NCI-H226 (cell line): Measurements from ENCODE around the gene NYNRIN.
"Not testable (repeated sequence)": the region's sequence is repeated elsewhere in the genome, so short reads cannot be mapped to it uniquely, and the experiment has no call there.

Experiments
- DNase-seq: peaks from one replicate; pipeline ENCODE4 v3.0.0-alpha.2; 2015

NYNRIN gene

DNA sequence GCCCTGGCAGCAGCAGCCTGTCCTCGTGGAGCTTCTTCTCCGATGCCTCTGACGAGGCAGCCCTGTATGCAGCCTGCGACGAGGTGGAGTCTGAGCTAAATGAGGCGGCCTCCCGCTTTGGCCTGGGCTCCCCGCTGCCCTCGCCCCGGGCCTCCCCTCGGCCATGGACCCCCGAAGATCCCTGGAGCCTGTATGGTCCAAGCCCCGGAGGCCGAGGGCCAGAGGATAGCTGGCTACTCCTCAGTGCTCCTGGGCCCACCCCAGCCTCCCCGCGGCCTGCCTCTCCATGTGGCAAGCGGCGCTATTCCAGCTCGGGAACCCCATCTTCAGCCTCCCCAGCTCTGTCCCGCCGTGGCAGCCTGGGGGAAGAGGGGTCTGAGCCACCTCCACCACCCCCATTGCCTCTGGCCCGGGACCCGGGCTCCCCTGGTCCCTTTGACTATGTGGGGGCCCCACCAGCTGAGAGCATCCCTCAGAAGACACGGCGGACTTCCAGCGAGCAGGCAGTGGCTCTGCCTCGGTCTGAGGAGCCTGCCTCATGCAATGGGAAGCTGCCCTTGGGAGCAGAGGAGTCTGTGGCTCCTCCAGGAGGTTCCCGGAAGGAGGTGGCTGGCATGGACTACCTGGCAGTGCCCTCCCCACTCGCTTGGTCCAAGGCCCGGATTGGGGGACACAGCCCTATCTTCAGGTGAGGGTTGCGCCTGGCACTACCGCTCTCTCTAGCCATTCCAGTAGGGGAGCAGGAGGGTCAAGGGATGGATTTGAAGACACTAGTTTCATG lies 28.7 kb upstream of the NYNRIN start:
- DNase-seq = no peak

DNA sequence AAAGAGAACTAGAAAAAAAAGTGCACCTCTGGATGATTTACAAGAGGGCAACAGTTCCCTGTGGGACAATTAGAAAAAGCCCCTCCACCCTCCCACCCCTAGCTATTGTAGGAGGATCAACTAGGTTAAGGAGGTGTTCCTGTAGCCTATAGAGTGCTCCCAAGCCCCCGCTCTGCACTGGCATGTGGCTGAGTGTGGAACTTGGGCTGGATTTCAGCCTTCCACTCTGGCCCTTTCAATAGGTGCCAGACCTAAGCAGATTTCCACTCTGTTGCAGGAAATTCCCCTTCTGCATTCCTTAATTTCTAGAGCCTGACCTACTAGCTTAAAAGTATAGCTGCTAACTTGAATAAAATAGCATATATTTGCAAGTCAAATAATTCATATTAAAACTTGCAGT lies 28.1 kb upstream of the NYNRIN start:
- DNase-seq = no peak

DNA sequence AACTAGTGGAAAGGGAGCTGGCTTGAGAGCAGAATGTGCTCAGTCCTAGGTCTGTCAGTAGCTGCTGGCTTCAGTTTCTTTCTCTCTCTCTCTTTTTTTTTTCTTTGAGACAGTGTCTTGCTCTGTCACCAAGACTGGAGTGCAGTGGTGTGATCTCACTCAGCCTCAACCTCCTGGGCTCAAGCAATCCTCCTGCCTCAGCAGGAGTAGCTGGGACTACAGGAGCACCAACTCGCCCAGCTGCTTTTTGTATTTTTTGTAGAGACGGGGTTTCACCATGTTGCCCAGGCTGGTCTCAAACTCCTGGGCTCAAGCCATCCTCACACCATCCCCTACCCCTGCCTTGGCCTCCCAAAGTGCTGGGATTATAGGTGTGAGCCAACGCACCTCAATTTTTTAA lies 27.2 kb upstream of the NYNRIN start:
- DNase-seq = not testable (repeated sequence)

DNA sequence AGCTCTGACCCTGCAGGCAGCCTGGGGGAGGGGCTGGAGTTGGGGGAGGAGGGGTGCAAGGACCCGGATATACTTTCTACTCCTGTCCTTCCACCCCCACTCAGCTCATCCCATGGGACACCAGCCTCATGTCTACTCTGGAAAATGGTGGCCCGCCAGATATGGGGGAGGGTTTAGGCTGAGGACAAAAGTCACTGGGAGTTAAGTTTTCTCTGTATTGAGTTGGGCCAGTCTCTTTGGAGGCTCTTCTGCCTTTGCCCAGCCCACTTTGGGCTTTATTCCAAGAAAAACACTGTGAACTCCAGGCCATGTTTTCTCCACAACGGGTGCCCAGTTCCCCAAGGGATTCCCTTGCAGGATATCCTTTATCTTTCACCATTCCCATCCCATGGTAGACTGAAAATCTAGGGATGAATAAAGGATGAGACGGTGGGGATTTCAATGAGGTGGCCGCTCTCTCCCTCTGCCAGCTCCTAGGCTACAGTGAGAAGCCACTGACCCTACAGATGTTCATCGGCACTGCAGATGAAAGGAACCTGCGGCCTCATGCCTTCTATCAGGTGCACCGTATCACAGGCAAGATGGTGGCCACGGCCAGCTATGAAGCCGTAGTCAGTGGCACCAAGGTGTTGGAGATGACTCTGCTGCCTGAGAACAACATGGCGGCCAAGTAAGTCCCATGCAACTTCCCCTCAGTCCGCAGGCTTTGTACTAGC lies 25.9 kb upstream of the NYNRIN start:
- DNase-seq = no peak

DNA sequence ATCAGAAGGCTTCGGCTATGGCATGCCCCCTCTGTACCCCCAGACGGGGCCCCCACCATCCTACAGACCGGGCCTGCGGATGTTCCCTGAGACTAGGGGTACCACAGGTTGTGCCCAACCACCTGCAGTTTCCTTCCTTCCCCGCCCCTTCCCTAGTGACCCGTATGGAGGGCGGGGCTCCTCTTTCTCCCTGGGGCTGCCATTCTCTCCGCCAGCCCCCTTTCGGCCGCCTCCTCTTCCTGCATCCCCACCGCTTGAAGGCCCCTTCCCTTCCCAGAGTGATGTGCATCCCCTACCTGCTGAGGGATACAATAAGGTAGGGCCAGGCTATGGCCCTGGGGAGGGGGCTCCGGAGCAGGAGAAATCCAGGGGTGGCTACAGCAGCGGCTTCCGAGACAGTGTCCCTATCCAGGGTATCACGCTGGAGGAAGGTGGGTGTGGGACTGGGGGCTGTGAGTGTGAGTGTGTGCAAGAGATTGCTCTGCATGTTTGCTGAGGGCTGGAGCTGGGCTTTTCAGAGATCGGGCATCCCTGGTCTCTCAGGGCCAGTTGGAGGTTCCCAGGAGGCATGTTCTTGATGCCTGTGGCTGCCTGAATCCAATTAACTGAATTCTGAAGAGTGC lies 22.2 kb upstream of the NYNRIN start:
- DNase-seq = no peak

DNA sequence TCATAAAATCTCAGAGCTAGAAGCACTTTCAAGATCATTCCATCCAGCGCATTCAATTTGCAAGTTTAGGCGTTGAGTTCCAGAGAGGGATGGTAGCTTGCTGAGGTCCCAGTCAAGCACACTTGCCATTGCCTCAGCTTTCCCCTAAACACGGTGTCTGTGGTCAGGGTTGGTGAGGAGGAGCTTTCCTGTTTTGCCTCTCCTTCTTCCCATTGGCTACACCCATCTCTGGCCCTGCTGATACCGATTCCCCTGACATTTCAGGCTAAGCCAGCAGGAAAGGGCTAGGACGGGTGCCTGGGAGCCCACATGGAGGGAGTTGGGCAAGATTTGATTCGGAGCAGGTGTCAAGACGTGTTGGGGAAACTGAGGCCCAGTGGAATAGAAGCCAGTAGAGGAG lies 21.7 kb upstream of the NYNRIN start:
- DNase-seq = no peak

DNA sequence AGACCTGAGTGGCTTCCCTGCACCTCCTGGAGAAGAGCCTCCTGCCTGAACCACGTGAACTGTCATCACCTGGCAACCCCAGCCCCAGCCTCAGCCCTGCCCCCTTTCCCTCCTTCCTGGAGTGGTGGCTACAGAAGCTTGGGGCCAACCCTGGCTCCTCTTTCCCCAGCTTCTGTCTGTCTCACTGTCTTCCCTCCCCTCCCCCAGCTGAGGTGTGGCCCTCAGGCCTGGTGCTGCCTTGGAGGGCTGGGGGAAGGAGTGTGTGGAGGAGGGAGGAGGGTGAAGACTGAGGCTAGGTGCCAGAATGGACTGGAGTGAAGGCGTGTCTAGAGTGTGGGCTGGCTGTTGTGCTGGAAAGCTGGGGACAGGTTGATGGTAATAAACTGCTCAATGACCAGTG lies 21.1 kb upstream of the NYNRIN start:
- DNase-seq = peak; percentile 11

DNA sequence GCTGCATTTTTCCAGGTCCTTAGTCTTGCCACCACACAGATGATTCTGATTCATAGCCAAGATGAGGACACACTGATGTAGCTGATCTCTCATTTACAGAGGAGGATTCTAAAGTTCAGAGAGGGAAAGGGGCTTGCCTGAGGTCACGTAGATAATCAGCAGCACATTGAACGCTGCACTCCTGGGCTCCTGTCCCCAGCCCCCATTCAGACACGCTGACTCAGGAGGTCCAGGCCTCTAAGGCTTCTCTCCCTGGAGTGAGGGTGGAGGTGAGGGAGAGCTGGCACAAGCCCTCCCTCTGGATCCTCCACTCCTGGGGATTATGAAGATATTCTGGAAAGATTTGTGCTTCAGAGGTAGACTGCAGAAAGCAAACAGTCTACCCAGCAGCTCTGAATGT lies 20.5 kb upstream of the NYNRIN start:
- no peak for DNase-seq

DNA sequence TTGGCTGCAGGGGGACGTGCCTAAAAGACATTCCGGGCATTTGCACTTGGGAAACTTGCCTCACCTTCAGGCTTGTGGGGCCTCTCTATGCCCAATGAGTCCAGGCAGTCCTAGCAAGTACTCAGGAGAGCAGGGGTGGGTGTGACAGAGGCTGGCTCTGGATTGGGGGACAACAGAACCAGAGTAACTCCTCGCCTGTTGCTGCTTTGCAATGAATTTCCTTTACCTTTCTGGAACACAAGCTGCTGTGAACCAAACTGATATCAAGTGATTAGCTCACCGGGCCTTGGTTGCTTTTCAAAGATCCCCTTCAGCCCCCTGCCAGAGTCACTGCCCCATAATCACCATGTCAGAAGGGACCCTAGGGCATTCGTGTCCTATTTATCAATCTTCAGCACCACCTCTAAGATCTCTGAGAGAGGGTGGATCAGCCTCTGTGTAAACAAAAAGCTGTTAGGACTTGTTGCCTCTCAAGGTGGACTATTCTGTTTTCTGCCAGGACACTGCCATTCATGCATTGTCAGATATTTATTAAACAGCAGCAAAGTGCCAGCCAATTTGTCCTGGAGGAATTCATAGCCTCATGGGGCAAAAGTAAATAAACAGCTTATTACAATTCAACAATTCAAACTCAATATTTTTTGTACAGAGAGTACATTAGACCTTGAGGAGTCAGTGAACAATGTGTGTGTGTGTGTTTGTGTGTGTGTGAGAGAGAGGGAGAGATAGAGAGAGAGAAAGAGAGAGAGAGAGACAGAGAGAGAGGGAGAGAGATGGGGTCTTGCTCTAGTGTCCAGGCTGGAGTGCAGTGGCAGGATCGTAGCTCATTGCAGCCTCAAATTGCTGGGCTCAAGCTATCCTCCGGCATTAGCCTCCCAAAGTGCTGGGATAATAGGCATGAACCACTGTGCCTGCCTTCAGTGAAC lies 19.6 kb upstream of the NYNRIN start:
- DNase-seq = no peak

DNA sequence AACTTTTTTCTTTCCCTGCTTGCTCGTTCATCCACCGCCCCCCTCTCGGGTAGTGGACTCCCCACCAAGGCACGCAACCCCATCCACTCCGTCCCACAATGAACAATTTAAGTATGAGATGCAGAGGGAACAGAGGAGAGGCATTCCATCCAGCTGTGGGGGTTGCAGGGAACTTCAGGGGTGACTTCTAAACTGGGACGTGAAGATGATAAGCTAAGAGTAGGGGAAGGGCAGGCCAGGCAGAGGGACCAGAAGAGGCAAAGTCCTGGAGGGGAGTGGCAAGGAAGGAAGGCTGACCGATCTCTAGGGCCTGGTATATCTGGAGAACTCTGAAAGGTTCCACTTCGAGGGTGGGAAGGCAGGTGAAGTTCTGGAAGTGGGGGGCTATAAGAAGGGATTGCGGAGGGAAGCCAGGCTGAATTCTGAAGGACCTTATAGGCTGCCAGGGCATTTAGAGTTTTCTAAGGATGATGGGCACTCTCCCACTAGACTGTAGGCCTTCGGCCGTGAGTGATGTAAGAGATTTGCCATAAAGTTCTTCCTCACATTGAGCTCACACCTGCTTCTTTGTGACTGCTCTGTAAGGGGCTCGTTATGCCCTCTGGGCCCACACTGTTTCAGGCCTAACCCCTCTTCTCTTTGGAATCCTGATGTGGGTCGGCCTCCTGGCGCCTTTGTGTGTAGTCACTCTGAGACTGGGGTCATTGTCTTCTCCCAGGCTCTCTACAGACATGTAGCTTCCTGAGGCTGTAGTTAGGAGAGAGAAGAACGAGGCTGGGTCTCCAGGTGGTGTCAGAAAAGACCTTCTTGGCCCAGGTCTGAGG lies 18.7 kb upstream of the NYNRIN start:
- DNase-seq = no peak

DNA sequence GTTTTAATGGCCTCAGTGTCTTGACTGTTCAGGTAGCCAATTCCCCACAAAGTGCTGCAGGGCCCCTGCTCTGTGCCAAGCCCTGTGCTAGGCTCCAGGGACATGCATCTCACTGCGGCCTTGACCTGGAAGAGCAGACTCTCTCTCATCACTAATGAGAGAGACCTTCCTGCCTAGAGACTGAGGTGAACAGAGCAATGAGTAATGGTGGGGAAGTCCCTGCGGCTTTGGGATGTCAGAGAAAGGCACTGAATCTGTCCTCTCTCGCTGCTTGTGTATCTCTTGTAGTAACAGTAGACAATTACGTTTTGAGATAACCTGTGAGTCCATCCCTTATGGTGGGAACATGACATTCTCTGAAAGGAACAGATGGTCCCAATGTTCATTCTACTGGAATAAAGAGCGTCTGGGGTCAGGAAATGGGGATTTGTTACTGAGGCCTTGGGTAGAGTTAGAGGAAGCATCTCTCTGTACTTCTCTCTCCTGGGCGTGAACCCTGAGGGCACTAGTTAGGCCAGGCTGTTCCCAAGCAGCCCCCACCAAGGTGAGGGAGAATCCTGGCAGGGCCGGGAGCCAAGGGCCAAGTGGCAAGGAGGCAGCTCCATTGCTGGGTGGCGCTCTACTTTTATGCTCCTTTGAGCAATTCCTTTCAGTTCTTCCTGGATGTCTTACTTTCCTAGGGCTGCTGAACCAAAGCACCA lies 17.3 kb upstream of the NYNRIN start:
- DNase-seq = no peak

DNA sequence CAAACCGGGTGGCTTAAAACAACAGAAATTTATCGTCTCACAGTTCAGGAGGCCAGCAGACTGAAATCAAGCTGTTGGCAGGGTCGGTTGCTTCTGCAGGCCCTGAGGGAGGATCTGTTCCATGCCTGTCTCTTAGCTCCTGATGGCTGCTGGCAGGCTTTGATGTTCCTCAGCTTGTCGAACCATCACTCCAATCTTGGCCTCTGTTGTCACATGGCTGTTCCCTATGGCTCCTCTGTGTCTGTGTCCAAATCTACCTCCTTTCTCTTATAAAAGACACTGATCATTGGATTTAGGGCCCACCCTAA lies 16.8 kb upstream of the NYNRIN start:
- DNase-seq = no peak

DNA sequence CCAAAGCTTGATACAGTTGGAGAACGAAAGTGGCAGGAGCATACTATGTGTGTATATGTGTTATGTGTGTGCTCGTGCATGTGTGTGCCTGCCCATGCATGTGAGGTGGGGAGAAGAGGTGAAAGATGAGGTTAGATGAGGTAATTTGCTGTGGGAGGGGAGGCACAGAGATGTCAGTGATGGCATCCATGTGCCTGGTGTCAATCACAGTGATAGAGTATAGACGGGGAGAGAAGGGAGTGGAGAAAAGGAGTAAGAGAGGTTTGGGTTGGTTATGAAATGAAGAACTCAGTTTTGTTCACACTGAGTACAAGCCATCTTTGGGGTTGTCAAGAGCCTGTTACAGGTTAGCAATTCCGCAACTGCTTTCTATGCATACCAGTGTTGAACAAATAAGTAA lies 14.6 kb upstream of the NYNRIN start:
- no peak for DNase-seq

DNA sequence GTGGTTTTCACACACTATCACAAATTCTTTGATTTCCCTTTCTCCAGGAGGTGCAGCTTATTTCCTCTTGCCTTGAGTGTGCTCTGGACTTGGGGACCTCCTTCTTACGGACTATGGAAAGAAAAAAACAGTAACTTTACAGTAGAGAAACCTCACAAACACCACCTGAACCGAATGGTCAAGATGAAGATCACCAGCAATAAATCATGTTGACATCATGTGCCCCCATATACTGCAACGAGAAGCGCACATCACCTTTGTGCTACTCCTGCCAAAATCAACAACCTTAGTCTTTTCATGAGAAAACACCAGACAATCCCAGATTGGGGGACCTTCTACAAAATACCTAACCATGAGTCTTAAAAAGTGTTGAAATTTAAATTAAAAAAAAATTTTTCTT lies 13.3 kb upstream of the NYNRIN start:
- no peak for DNase-seq

DNA sequence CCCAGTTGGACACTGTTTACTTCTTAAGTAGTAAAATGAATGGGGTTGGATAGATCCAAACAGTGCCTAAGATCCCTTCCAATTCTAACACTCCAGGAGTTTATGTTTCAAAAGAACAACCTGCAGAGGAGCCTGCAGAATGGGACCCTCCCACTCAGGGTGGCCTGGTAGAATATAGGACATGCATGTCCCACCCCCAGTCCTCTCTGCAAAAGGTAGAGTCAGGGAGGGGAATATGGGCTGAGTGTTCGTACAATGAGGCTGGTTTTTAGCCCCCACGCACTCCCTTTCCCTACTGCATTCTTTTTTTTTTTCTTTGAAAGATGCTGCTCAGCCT lies 11.8 kb upstream of the NYNRIN start:
- no peak for DNase-seq

DNA sequence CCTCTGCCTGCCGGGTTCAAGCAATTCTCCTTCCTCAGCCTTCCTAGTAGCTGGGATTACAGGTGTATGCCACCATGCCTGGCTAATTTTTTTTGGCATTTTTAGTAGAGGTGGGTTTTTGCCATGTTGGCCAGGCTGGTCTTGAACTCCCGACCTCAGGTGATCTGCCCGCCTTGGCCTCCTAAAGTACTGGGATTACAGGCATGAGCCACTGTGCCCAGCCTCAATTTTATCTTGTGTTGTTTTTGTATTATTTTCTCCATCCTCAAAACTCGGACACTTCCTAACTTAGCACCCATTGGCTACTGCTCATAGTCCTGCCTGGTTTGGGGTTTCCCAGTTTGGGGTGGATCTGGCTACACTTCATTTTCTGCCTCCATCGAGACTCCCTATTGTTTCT lies 11.2 kb upstream of the NYNRIN start:
- DNase-seq = not testable (repeated sequence)

DNA sequence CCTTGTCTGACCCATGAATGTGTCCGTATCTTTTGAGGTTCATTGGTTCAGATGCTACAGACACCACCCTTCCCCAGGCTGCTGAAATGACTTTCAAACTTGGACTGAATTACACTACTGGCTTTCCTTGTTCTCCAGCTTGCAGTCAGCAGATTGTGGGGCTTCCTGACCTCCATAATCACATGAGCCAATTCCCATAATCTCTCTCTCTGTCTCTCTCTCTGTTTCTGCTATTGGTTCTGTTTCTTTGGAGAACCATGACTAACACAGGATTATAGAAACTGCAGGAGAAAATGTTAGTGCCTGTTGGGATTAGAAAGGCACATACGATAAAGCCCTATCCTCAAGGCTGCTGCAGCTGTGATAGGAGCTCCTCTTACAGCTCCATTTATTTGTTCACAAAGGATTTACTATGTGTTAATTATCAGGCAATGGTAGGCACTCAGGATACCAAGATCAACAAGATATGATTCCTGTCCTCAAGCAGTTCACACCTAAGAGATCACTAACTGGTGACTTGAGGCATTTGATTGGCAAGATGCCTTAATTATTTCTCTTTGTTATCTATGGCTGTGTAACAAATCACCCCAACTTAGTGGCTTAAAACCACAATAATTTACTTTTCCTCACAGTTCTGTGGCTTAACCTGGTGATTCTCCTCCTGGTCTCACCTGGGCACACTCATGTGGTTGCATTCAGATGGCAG lies 10.2 kb upstream of the NYNRIN start:
- DNase-seq = no peak

DNA sequence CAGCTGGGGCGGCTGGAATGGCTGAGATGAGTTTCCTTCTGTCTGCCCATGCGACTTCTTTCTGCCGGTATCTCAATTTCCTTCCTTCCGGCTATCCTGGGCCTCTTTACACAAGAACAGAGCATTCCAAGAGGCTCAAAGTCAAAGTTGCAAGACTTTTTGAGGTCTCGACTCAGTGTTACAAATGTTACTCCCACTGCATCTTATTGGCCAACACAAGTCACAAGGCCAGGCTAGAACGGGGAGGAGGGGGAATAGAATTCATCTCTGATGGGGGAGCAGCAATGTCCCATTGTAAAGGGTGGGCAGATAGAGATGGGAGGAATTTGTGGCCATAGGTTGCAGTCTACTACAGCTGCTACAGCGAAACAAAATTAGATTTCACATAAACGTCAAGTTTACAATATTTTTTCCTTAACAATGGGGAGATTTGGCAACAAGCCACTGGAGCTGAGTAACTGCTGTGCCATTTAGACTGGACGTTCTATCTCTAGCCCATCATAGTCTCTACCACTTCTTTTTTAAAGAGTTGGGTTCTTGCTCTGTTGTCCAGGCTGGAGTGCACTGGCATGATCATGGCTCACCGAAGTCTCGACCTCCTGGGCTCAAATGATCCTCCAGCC lies 9.5 kb upstream of the NYNRIN start:
- peak; percentile 7 for DNase-seq

DNA sequence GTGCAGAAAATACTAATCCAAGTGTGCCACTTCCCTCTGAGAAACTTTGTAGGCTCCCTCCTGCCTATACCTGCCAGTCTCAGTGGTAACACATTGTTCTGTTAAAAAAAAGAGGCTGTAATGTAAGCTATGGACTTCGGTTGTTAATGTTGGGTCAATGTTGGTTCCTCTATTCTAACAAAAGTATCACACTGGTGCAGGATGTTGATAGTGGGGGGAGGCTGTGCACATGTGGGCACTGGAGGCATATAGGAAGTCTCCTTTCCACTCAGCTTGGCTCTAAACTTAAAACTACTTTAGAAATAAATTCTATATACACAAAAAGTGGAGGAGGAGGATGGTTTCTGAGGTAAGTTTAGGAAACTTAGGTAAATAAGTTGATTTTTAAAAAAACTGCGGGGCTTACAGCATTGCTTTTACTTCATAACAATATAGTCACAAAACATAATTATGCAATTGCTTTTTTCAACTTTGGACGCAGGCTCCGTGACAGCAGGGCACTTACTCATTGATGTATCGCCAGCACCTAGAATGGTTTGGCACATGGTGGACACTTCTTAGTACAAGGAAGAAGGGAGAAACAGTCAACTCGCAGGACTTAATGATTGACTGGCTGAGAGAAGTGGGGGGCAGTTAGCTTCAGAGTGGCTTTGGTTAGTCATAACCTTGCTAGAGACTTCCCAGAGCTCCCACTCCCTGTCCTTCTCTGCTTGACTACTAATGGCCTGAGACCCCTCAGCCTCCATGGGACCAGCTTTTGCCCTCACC lies 7.9 kb upstream of the NYNRIN start:
- no peak for DNase-seq
